GM13976 (cell line): ENCODE data around the gene SMARCD3.

Experiments
- DNase-seq: peaks from one replicate; pipeline ENCODE4 v3.0.0; 2012; ENCODE audit warnings: low spot score
- in situ Hi-C: fragments of 300-500 bp; cut with MboI; formaldehyde crosslinking; loops from one replicate; pipeline ENCODE4 v1.12.0; 2022; ENCODE audit warnings: low sequenced_read_pairs, mixed read lengths, inconsistent platforms; ENCODE audit not compliant: unreplicated experiment
- TF ChIP-seq, protein P1 (sequence below): IDR thresholded peaks from 2 replicates; pipeline ENCODE4 v1.5.1; 2012; ENCODE audit warnings: borderline replicate concordance, mild to moderate bottlenecking; ENCODE audit not compliant: insufficient read depth; ENCODE audit errors: extremely low read depth, missing control alignments, control extremely low read depth

SMARCD3 gene

GRCh38 chr7:151264615-151265014 lies 16.1 kb upstream of the SMARCD3 start:
- DNase-seq, result no peak
- TF ChIP-seq, protein P1, sequence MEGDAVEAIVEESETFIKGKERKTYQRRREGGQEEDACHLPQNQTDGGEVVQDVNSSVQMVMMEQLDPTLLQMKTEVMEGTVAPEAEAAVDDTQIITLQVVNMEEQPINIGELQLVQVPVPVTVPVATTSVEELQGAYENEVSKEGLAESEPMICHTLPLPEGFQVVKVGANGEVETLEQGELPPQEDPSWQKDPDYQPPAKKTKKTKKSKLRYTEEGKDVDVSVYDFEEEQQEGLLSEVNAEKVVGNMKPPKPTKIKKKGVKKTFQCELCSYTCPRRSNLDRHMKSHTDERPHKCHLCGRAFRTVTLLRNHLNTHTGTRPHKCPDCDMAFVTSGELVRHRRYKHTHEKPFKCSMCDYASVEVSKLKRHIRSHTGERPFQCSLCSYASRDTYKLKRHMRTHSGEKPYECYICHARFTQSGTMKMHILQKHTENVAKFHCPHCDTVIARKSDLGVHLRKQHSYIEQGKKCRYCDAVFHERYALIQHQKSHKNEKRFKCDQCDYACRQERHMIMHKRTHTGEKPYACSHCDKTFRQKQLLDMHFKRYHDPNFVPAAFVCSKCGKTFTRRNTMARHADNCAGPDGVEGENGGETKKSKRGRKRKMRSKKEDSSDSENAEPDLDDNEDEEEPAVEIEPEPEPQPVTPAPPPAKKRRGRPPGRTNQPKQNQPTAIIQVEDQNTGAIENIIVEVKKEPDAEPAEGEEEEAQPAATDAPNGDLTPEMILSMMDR, result no peak
- in situ Hi-C loops, result no loop called here

DNA sequence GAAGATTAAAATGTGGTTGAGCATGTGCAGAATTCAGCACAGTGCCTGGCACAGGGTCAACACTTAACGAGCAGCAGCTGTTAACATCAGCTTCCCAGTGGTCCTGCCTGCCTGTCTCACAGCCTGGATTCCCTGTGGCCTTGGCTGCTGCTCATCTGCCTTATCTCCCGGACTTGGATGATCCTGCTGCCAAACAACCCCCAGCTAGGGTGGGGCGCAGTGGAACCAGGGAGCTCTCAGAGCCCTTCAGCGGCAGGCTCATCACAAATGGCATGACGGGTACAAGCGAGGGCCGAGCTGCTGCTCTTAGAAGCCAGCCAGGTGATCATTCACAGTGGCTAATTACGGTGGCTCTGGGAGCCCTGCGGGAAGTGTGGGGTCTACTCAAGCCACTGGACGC lies 13.0 kb upstream of the SMARCD3 start:
- in situ Hi-C loops, result no loop called here
- no peak for DNase-seq
- TF ChIP-seq, protein P1, result no peak

- TF ChIP-seq, protein P1, result no peak
- in situ Hi-C loops, result no loop called here
- DNase-seq, result no peak
Observed at GRCh38 chr7:151260883-151261282, 12.4 kb upstream of the SMARCD3 start.

- in situ Hi-C loops, result no loop called here
Observed at GRCh38 chr7:151260471-151260870, 12.0 kb upstream of the SMARCD3 start.

GRCh38 chr7:151257990-151258389 lies 9.5 kb upstream of the SMARCD3 start:
- no peak for DNase-seq
- in situ Hi-C loops, result no loop called here
- TF ChIP-seq, protein P1, result no peak

More at GRCh38 chr7:151260471-151260870, 12.0 kb upstream of the SMARCD3 start:
- DNase-seq, result no peak
- TF ChIP-seq, protein P1, result no peak

DNA sequence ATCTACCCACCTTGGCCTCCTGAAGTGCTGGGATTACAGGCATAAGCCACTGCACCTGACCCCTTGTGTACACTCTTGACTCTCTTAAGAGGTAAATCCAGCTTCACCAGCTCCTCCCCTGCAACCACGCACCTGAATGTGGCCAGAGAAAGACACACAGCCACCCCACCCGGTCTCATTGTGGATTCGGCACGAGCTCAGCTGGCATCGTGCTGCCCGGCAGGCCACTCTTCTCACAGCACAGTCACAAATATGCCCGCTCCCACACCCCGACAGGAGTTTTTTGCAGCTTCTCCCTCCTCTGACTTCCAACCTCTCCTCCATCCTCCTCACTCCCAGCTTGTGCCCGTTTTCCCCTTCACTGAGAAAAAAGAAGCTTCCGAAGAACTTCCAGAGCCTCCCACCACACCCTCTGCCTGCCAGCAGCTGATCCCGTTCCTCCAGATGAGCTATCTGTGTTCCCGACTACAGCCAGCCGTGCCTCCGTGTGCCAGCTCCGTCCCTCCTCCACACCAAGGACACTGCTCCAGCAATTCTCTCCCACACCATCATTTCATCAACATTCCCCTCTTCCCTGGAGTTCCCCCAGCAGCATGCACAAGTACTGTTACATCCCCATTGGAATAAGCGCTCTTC lies 8.0 kb upstream of the SMARCD3 start:
- DNase-seq, result no peak
- in situ Hi-C loops, result no loop called here
- TF ChIP-seq, protein P1, result no peak
